ENCODE measurements around the gene TRIM25. TPM values are rescaled to one million over a fixed set of nuclear protein-coding genes. Genes with fewer than 3 reads are reported as not detected.
A peak's percentile ranks its signal among the peaks of the same experiment; 100 is the strongest.
"Not testable (repeated sequence)": the region's sequence is repeated elsewhere in the genome, so short reads cannot be mapped to it uniquely, and the experiment has no call there.

TRIM25 gene, protein sequence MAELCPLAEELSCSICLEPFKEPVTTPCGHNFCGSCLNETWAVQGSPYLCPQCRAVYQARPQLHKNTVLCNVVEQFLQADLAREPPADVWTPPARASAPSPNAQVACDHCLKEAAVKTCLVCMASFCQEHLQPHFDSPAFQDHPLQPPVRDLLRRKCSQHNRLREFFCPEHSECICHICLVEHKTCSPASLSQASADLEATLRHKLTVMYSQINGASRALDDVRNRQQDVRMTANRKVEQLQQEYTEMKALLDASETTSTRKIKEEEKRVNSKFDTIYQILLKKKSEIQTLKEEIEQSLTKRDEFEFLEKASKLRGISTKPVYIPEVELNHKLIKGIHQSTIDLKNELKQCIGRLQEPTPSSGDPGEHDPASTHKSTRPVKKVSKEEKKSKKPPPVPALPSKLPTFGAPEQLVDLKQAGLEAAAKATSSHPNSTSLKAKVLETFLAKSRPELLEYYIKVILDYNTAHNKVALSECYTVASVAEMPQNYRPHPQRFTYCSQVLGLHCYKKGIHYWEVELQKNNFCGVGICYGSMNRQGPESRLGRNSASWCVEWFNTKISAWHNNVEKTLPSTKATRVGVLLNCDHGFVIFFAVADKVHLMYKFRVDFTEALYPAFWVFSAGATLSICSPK
- polyA plus RNA-seq (ENCODE audit: insufficient read length in 3 of 3), result 10 to 100 TPM; 29.8 to 46.6 (median 35.1) TPM
- long read RNA-seq, donor 1, full-length matches to known transcripts, result 2 of 2 reads
- long read RNA-seq, donor 1, partial matches to known transcripts, result 0 of 2 reads
- long read RNA-seq, donor 1, other reads (novel, unspliced or antisense), result 0 of 2 reads
- long read RNA-seq, donor 2, full-length matches to known transcripts, result 5 of 5 reads
- long read RNA-seq, donor 2, partial matches to known transcripts, result 0 of 5 reads
- long read RNA-seq, donor 2, other reads (novel, unspliced or antisense), result 0 of 5 reads
- long read RNA-seq, donor 3, full-length matches to known transcripts, result 4 of 4 reads
- long read RNA-seq, donor 3, partial matches to known transcripts, result 0 of 4 reads
- long read RNA-seq, donor 3, other reads (novel, unspliced or antisense), result 0 of 4 reads
- long read RNA-seq, donor 4, full-length matches to known transcripts, result 4 of 9 reads
- long read RNA-seq, donor 4, partial matches to known transcripts, result 5 of 9 reads
- long read RNA-seq, donor 4, other reads (novel, unspliced or antisense), result 0 of 9 reads
- long read RNA-seq, donor 5, partial matches to known transcripts, result 0 of 1 reads
- long read RNA-seq, donor 5, other reads (novel, unspliced or antisense), result 0 of 1 reads
- long read RNA-seq, donor 6, full-length matches to known transcripts, result 3 of 3 reads
- long read RNA-seq, donor 6, partial matches to known transcripts, result 0 of 3 reads
- long read RNA-seq, donor 6, other reads (novel, unspliced or antisense), result 0 of 3 reads
- long read RNA-seq, donor 7, full-length matches to known transcripts, result 3 of 245 reads
- long read RNA-seq, donor 7, partial matches to known transcripts, result 201 of 245 reads
- long read RNA-seq, donor 7, other reads (novel, unspliced or antisense), result 41 of 245 reads
- long read RNA-seq, donor 8, full-length matches to known transcripts, result 2 of 2 reads
- long read RNA-seq, donor 8, partial matches to known transcripts, result 0 of 2 reads
- long read RNA-seq, donor 8, other reads (novel, unspliced or antisense), result 0 of 2 reads
- long read RNA-seq, donor 9, full-length matches to known transcripts, result 3 of 255 reads
- long read RNA-seq, donor 9, partial matches to known transcripts, result 217 of 255 reads
- long read RNA-seq, donor 9, other reads (novel, unspliced or antisense), result 35 of 255 reads
- long read RNA-seq, donor 10, full-length matches to known transcripts, result 3 of 3 reads
- long read RNA-seq, donor 10, partial matches to known transcripts, result 0 of 3 reads
- long read RNA-seq, donor 10, other reads (novel, unspliced or antisense), result 0 of 3 reads
- long read RNA-seq, donor 11, partial matches to known transcripts, result 0 of 1 reads
- long read RNA-seq, donor 11, other reads (novel, unspliced or antisense), result 0 of 1 reads
- long read RNA-seq, donor 12, full-length matches to known transcripts, result 10 of 15 reads
- long read RNA-seq, donor 12, partial matches to known transcripts, result 5 of 15 reads
- long read RNA-seq, donor 12, other reads (novel, unspliced or antisense), result 0 of 15 reads
- long read RNA-seq, donor 13, result 0 reads
- long read RNA-seq, donor 14, result 0 reads
- long read RNA-seq, donor 15, result 0 reads
- long read RNA-seq, donor 16, full-length matches to known transcripts, result 4 of 4 reads
- long read RNA-seq, donor 16, partial matches to known transcripts, result 0 of 4 reads
- long read RNA-seq, donor 16, other reads (novel, unspliced or antisense), result 0 of 4 reads

DNA sequence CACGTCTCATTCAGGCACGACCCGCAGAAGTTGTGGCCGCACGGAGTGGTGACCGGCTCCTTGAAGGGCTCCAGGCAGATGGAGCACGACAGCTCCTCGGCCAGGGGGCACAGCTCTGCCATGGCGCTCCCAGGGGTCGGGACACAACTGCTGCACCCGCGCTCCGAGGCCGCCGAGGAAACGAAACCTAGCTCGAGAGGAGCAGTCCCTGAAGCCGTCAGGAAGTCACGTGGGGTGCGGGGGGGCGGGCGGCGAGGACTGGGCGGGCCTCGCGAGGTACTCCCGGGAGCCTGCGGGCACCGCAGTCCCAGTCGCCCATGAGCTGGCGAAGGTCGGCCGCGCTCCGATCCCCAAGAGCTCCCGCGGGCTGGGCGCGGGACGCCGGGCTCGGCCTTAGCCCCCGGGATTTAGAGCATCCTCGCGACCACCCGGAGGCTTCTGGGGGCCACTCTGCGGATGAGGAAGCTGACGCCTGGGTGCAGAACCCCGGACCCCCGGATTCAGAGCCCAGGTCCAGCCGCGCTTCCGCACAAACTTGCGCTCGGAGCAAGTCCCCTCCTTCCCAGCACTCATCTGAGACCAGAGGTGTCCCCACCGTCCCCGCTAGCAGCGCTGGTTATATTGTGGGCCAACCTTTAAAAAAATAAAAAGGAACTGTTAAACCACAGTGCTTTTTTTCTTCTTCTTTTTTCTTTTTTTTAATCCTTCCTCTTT lies at the start of gene TRIM25:
Gene TRIM25 (minus strand): TSS at position 183 of the 714 bp plus-strand sequence. CDS start 61 bp downstream, at position 122.
- peak; percentile 86 for DNase-seq

DNA sequence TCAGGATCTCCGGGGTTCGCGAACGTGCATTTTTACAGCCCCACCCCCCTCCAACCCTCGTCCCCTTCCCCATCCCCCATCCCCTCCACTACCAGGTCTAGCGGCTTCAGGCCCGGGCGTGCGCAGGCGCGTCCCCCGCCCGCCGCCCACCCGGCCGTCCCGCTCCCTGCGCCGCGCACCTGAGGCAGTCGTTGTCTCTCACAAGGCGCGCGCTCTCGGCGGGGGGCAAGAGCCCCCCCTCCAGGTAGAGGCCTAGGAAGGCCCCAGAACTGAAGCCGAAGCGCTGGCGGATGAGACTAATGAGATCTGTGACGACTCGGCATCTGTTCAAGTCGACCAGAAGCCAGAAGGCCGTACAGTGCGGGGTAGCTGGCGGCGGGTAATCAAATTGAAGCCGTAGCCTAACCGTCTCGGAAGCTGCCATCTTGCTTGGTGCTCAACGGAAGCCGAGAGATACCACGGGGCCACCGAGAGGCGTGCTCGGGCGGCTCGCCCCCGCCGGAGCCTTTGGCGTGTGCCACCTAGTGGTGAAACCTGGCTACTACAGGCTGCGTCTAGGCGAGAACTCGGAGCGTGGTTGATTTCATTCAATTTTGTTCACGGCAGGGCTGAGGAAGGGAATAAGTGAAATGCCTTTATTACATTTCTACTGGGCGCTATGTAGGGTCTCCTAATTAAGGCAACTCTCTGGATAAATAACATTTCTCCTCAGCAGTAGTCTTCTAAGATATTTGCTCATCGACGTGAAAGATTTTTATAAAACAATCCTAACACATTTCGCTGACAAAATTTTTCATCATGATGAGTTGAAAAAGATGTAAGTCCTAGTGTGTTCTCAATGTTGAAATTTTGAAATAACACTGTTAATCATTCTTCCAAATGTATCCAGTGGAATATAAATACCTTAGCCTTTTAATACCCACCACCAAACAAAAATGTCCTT lies 47.0 kb upstream of the TRIM25 start, which contains the start of gene COIL:
Gene COIL (minus strand): TSS at position 455 of the 943 bp plus-strand sequence. CDS start 31 bp downstream, at position 424.
- DNase-seq, result peak; percentile 92

DNA sequence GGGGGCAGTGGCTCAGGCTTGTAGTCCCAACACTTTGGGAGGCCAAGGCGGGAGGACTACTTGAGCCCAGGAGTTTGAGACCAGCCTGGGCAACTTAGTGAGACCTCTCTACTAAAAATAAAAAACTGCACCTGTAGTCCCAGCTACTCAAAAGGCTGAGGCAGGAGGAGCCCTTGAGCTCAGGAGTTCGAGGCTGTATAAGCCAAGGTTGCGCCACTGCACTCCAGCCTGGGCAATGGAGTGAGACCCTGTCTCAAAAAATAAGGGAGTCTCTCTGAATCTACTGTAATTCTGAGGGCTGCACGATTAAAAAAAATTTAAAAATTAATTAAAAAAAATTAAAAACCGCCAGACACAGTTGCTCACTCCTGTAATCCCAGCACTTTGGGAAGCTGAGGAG lies 43.1 kb upstream of the TRIM25 start:
- no peak for DNase-seq

DNA sequence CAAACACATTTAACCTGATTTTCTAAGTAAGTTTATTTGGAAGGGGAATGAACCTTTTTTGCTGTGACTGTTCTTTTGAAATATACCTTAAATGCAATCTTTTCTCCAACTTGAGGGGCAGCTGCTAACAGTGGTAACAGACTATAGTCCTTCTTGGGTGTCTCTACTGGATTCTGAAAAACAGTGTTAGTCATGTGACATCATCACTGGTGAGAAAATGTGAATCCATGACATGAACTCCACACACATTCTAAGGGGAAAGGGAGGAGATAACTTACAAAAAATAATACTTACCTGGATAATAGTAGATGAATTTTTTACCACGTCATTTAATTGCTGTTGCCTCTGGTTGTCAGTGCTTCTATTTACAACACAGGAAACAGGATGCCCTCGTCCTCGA lies 35.7 kb upstream of the TRIM25 start:
- DNase-seq, result no peak

DNA sequence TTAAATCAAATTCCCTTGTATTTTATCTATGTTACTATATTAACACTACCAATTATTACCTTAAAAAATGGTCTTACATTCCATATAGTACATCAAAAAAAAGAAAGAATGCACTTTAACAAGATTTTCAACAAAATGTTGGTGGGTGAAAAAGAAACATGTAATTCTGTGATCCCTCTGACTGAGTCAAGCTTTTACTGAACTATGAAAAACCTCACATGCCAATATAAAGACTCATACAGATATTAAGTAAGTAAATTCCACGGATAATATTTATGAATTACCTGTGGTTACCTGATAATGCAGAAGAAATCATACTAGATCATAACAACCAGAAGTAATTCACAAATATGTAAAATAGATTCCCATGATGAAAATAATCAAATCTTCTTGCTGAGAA lies 34.6 kb upstream of the TRIM25 start:
- DNase-seq, result no peak

DNA sequence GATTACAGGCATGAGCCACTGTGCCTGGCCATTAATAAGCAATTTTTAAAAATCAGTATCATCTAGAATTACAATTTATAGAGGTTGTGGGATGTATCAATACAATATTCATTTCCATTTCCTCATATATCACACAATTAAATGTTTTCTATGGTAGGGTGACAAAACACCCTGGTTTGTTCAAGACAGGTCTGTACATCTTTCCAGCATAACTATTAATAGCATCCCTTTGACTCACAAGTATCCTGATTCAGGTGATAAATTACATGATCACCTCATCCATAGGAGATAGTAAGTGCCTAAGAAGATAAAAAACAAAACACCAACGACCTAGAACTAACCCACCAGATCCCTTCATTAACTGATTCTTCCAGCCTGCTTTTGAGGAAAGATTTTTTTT lies 33.9 kb upstream of the TRIM25 start:
- DNase-seq, result no peak

DNA sequence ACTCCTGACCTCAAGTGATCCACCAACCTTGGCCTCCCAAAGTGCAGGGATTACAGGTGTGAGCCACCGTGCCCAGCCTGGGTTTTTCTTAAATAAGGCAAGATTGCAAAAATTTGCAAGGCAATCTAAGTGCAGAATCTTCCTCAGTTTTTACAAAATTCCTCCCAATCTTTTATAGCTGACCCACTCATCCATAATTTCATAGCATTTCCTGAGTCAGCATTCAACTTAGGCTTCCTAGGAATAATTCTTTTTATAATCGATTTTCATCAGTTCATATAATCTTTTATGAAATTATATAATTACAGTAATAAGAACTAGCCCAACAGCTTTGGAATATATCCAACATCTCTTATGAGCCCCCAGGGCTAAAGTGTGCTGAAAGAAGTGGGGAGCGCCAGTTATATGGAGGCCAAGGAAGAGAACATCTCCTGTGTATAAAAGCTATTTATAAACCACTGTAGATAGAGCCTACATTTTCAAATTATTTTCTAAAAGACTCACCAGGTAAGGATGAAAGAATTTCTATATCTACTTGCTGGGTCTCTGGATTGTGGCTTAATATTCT lies 32.2 kb upstream of the TRIM25 start:
- DNase-seq, result no peak

DNA sequence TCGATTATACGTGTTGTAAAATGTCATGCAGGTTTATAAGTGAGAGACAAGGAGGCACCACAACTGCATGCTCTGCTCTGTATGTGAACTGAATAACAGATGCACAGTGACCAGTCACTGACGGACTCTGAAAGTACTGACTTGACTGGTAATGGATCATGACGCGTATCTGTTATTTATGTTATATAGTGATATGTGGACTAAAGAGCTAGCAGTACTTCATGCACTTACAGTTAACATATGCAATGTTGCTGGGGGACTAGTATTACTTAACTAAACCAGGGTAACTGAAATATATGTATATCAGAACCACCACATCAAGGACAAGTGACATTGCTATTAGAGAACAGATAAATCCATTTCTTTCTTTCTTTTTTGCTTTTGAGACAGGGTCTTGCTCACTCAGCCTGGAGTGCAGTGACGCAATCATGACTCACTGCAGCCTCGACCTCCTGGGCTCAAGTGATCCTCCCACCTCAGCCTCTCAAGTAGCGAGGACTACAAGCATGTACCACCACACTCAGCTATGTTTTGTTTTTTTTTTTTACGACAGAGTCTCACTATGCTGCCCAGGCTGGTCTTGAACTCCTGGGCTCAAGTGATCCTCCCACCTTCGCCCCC lies 29.8 kb upstream of the TRIM25 start:
- DNase-seq, result no peak

DNA sequence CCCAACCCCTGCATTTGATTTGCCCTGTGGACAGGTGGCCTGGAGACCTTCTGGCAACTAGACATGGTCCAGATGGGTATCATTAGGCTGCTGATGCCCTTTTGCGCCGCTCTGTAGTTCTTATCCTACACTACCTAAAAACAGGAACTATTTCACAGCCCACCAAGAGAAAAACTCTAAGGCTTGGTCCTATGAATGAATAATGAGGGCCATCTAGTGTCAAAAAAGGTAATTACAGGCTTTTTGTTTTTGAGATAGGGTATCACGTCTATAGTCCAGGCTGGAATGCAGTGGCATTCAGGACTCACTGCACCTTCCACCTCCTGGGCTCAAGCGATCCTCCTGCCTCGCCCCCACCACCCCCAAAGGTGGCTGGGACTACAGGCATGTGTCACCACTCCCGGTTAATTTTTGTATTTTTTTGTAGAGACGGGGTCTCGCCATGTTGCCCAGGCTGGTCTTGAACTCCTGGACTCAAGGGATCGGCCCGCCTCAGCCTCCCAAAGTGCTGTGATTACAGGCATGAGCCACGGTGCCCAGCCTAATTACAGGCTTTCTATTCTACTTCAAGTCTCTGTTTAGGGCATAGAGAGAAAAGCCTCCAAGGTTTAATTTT lies 26.1 kb upstream of the TRIM25 start:
- peak; percentile 68 for DNase-seq

DNA sequence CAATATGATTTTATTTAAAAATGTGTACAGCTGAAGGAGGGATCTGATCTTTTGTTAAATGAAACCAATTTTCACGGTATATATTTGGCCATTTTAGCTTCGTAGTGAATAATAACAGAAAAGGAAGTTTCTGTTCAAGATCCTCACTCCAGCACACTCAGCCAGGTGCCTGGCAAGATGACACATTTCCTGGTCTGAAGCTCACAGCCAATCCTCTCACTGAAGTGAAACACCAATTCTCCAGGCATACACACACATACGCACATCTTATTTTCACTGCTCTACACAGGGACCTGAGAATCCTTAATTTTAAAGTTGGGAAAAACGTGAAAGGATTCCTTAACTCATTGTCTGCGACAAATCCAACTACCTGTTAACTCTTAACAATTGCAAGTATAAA lies 24.4 kb upstream of the TRIM25 start:
- DNase-seq, result not testable (repeated sequence)

DNA sequence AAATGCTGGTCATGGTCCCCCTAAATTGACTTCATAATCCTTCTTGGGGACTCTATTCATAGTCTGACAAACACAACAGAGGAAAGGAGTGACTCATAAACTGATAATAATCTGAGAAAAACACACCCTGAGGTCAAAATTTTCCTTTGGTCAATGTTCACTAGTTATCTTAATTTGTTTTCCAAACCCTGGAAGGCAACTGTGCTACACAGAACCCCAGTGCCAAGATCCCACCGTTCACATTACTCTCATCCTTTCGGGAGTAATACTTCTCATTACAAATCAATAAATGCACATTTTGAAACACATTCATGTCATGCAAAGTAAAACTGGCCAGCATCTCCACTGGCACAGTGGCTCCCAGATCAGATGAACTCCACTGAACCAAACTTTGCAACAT lies 23.8 kb upstream of the TRIM25 start:
- no peak for DNase-seq

DNA sequence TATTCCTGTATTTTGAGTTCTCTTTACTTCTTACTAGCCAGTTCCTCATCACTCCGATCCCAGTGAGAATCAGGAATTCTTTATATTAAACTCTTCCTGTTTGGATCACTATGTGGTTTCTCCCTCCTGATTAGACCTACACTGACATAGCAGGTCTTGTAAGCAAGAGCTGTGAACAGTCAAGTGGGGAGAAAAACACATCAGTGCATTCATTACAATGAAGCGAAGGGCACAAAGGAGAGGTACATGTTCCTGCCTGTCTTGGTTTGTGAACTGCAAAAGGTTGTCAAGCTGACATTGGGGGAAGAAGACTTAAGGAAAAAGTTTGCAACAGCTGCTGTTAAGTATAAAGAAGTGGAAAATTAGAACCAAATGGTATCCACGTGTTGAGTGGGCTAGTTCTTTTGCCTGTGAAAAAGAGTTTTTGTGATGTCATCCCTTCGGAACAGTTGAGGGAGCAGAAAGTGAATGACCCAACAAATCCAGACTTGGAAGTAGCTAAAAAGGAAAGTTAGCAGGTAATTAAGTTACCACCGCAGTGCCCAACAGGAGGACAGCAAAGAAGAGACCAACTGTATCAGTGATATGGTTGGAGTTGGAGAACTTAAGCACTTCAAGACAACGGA lies 23.0 kb upstream of the TRIM25 start:
- no peak for DNase-seq

DNA sequence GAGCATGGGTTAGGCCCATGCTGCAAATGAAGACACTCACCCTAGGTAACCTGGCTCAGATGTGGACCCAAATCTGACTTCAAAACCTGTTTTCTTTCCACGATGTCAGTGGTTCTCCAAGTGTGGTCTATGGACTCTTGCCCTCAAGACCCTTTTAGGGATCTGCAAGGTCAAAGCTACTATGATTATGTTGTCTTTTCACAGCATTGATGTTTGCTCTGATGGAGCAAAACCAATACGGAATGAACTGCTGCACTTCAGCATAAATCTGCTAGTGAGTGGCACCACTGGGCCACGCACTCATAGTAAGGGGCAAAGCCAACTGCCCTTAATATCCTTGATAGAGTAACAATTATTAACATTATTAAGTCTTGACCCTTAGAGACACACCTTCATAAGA lies 21.6 kb upstream of the TRIM25 start:
- DNase-seq, result no peak

DNA sequence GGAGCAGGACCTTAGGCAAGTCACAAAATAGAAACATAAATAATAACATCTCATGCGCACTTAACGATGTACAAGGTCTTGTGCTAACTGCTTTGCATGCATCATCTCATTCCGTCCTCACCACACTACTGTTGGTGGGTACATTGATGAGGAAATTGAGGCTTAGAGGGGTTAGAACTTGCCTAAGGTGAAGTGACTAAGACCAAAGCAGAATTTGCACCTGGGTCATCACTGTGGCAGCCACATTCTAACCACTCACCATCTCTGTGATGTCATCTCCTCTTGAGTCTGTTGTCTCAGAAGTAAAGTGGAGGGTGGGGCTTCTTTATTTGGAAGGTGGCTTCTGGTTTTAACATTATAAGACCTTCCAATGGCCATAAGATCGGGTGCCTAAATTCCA lies 20.4 kb upstream of the TRIM25 start:
- no peak for DNase-seq

DNA sequence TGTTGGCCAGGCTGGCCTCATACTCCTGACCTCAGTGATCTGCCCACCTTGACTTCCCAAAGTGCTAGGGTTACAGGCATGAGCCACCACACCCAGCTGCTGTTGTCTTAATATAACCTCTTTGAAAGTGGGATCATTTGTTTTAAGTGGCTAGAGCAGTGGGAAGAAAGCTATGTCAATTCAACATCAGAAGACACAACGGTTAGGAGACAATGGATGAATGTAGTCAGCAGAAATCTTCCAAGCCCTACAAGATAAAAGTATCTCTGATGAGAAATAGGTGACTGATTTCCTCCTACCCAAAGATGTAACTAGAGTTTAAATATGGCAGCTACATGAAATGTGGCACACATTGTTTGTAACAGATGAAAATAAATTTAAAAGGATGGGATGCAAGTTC lies 20.0 kb upstream of the TRIM25 start:
- DNase-seq, result no peak
